ENCODE data around the gene PPP2R5C.

The PPP2R5C gene

GRCh38 chr14:101898416-101898815 is 136.9 kb downstream of the PPP2R5C start:
- TF ChIP-seq CTCF (IDR thresholded peaks at IDR 0.05; ENCODE audit: low read depth, low read length) = no peak
- no peak overlapping the region for H3K4me3 ChIP-seq (replicated peaks in 1 of 2; ENCODE audit: low read depth in 2 of 2, low read length in 2 of 2)
- no peak for DNase-seq (ENCODE audit: low read depth in 2 of 2)

GRCh38 chr14:101899263-101899662 is 137.8 kb downstream of the PPP2R5C start:
- no peak overlapping the region for H3K4me3 ChIP-seq (replicated peaks in 1 of 2; ENCODE audit: low read depth in 2 of 2, low read length in 2 of 2)
- TF ChIP-seq CTCF (IDR thresholded peaks at IDR 0.05; ENCODE audit: low read depth, low read length) = no peak
- no peak for DNase-seq (ENCODE audit: low read depth in 2 of 2)

DNA sequence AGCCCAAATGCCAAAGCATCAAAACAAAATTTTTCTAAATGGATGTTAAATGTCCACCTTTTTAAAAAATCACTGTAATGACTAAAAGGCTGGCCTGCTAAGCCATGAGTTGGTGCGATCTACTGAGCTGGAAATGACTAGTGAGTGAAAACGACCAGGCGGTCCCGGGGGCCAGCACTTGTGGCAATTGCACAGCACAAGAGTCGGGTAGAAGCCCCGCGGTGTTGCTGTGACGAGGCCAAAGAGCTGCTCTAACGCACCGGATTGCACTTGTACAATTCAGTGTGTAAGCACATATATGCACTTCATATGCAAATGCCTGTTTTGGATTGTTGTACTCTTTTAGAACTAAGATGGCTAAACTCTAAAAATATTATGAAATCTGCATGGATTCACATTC is 138.7 kb downstream of the PPP2R5C start:
- no peak overlapping the region for H3K4me3 ChIP-seq (replicated peaks in 1 of 2; ENCODE audit: low read depth in 2 of 2, low read length in 2 of 2)
- DNase-seq (ENCODE audit: low read depth in 2 of 2) = no peak
- TF ChIP-seq CTCF (IDR thresholded peaks at IDR 0.05; ENCODE audit: low read depth, low read length) = no peak

DNA sequence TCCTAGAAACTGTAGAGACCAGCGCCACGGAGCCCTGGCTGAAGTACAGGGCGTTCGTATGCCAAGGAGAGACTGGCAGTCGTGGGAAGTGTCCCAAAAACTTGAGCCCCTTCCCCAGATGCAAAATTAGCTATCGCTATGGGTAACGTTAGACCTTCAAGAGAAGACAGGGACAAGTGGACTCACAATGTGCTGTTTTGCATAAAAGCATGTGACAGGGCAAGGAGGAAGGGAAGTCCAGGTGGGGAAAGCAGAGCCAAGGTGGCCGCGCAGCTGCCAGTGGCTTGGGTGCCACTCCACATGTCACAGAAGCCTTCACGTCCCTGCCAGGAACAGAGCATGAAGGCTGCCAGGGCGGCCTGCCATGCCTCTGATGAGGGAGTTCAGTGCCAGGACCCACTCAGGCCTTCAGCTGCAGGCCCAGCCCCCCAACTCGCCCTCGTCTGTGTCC is 141.6 kb downstream of the PPP2R5C start:
- no peak overlapping the region for H3K4me3 ChIP-seq (replicated peaks in 1 of 2; ENCODE audit: low read depth in 2 of 2, low read length in 2 of 2)
- TF ChIP-seq CTCF (IDR thresholded peaks at IDR 0.05; ENCODE audit: low read depth, low read length) = no peak
- no peak for DNase-seq (ENCODE audit: low read depth in 2 of 2)

- TF ChIP-seq CTCF (IDR thresholded peaks at IDR 0.05; ENCODE audit: low read depth, low read length) = no peak
- DNase-seq (ENCODE audit: low read depth in 2 of 2) = no peak
- H3K4me3 ChIP-seq (replicated peaks in 1 of 2; ENCODE audit: low read depth in 2 of 2, low read length in 2 of 2) = no peak overlapping the region
These were observed 144.1 kb downstream of the PPP2R5C start for GRCh38 chr14:101905614-101906013.

DNA sequence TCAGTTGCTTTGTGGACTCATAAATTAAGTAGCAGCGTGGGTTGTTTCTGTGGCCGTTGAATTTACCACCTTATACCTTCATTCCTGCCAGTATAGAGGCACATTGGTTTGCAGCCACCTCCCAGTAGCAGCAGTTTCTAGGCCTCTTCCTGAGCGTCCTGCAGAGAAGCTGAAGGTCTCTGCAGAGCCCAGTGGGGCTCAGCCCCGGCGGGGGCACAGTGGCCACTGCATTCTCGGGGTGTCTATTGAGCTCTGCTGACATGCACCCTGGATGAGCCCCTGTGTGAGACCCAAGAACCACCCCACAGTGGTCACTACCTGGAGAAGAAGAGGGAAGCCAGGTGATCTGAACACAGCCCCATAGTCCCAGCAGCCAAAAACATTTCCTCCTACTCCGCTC is 145.1 kb downstream of the PPP2R5C start:
- DNase-seq (ENCODE audit: low read depth in 2 of 2) = no peak
- TF ChIP-seq CTCF (IDR thresholded peaks at IDR 0.05; ENCODE audit: low read depth, low read length) = no peak
- H3K4me3 ChIP-seq (replicated peaks in 1 of 2; ENCODE audit: low read depth in 2 of 2, low read length in 2 of 2) = no peak overlapping the region

- DNase-seq (ENCODE audit: low read depth in 2 of 2) = no peak
- no peak overlapping the region for H3K4me3 ChIP-seq (replicated peaks in 1 of 2; ENCODE audit: low read depth in 2 of 2, low read length in 2 of 2)
- TF ChIP-seq CTCF (IDR thresholded peaks at IDR 0.05; ENCODE audit: low read depth, low read length) = no peak
These were observed 146.1 kb downstream of the PPP2R5C start for GRCh38 chr14:101907619-101908018.

Measured in cardiac fibroblast (primary cell).